Panc1 (cell line): ENCODE data around the gene CSTF3.
"Not testable (repeated sequence)": the region's sequence is repeated elsewhere in the genome, so short reads cannot be mapped to it uniquely, and the experiment has no call there.

Experiments used
- POLR2AphosphoS5 ChIP-seq: IDR thresholded peaks from 2 replicates; pipeline ENCODE4 v1.6.1; 2012; ENCODE audit warnings: mild to moderate bottlenecking, low read depth, low read length, moderate library complexity
- TF ChIP-seq, protein P1 (sequence below): fragments of 450-650 bp; IDR thresholded peaks from 2 replicates; pipeline ENCODE4 v1.5.1; 2017; ENCODE audit warnings: mild to moderate bottlenecking

DNA sequence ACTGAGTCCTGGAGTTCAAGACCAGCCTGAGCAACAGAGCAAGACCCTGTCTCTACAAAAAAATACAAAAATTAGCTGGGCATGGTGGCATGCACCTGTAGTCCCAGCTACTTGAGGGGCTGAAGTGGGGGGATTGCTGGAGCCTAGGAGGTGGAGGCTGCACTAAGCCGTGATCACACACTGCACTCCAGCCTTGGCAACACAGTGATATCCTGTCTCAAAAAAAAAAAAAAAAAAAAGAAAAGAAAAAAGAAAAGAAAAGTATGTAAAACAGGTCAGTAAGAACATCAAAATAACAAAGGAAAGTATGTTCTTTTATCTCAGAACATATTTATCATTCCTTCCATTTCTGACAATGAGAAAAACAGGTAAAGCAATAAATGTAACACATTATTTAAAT, 38.6 kb downstream of the CSTF3 start:
- not testable (repeated sequence) for TF ChIP-seq POLR2AphosphoS5
- TF ChIP-seq, protein P1, sequence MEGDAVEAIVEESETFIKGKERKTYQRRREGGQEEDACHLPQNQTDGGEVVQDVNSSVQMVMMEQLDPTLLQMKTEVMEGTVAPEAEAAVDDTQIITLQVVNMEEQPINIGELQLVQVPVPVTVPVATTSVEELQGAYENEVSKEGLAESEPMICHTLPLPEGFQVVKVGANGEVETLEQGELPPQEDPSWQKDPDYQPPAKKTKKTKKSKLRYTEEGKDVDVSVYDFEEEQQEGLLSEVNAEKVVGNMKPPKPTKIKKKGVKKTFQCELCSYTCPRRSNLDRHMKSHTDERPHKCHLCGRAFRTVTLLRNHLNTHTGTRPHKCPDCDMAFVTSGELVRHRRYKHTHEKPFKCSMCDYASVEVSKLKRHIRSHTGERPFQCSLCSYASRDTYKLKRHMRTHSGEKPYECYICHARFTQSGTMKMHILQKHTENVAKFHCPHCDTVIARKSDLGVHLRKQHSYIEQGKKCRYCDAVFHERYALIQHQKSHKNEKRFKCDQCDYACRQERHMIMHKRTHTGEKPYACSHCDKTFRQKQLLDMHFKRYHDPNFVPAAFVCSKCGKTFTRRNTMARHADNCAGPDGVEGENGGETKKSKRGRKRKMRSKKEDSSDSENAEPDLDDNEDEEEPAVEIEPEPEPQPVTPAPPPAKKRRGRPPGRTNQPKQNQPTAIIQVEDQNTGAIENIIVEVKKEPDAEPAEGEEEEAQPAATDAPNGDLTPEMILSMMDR = not testable (repeated sequence)
